ENCODE measurements around the gene MFSD8.

MFSD8 gene

DNA sequence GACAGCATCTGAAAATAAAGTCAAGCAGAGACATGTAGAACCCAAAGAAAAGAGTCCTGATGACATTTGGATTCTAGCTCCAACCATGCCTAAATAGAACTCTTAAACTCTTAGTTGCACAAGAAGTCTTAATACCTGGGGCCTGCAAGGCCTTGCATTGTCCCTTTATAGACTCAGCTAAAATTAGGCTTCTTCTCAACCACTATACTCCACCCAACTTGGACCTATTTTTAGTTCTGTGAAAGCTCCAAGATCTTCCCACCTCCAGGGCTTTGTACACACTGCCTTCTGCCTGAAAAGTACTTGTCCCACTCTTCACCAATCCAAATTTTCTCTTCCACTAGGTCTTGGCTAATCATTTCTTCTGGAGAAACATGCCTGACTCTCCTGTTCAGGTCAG, 47.8 kb downstream of the MFSD8 start:
- CTCF ChIA-PET, result interaction anchor here (0.6 kb wide), 1 partner anchor 355 kb away, joined by 5 read pairs; no protein-coding TSS in a partner anchor

GRCh38 chr4:127916512-127916911, 48.5 kb downstream of the MFSD8 start:
- ChIA-PET CTCF (no interaction called here), POLR2A (no interaction called here)
- TF ChIP-seq ZNF433 (tag by site-specific recombination; IDR thresholded peaks at IDR 0.05; ENCODE audit: low read depth) (no peak), ZNF394 (tag by site-specific recombination; IDR thresholded peaks at IDR 0.05; ENCODE audit: borderline replicate concordance) (no peak), ZNF580 (tag by site-specific recombination; IDR thresholded peaks at IDR 0.05) (no peak), ZNF654 (tag by site-specific recombination; IDR thresholded peaks at IDR 0.05; ENCODE audit: low read depth) (no peak)
- TF ChIP-seq, protein P1, sequence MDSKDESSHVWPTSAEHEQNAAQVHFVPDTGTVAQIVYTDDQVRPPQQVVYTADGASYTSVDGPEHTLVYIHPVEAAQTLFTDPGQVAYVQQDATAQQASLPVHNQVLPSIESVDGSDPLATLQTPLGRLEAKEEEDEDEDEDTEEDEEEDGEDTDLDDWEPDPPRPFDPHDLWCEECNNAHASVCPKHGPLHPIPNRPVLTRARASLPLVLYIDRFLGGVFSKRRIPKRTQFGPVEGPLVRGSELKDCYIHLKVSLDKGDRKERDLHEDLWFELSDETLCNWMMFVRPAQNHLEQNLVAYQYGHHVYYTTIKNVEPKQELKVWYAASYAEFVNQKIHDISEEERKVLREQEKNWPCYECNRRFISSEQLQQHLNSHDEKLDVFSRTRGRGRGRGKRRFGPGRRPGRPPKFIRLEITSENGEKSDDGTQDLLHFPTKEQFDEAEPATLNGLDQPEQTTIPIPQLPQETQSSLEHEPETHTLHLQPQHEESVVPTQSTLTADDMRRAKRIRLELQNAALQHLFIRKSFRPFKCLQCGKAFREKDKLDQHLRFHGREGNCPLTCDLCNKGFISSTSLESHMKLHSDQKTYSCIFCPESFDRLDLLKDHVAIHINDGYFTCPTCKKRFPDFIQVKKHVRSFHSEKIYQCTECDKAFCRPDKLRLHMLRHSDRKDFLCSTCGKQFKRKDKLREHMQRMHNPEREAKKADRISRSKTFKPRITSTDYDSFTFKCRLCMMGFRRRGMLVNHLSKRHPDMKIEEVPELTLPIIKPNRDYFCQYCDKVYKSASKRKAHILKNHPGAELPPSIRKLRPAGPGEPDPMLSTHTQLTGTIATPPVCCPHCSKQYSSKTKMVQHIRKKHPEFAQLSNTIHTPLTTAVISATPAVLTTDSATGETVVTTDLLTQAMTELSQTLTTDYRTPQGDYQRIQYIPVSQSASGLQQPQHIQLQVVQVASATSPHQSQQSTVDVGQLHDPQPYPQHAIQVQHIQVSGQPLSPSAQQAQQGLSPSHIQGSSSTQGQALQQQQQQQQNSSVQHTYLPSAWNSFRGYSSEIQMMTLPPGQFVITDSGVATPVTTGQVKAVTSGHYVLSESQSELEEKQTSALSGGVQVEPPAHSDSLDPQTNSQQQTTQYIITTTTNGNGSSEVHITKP (tag by site-specific recombination; IDR thresholded peaks at IDR 0.05), result 0 out of 2 replicates have a peak, but pooled peaks have one; percentile 27
- no peak overlapping the region for H3K4me3 ChIP-seq (ENCODE audit: low read depth, low read length)
- H3K4me1 ChIP-seq (ENCODE audit: control insufficient read depth, insufficient read depth, low read length), result no peaks in the 10 kb centered on the region
- no peaks in the 10 kb centered on the region for H3K9me3 ChIP-seq (ENCODE audit: control insufficient read depth, insufficient read depth, low read depth, low read length)
- H3K27ac ChIP-seq (ENCODE audit: extremely low read depth, low read depth, low read length), result no peak overlapping the region
- peaks cover 3 to 29% of the 10 kb centered on the region in 2 experiments; a peak in 1 of 3 replicates for H3K36me3 ChIP-seq (ENCODE audit: control insufficient read depth in 2 of 2, insufficient read depth in 1 of 2, low read length in 2 of 2)

More for the DNA sequence above, 47.8 kb downstream of the MFSD8 start:
- POLR2A ChIA-PET, result no interaction called here
- H3K4me1 ChIP-seq (ENCODE audit: control insufficient read depth, insufficient read depth, low read length), result no peaks in the 10 kb centered on the region
- TF ChIP-seq GLIS1 (tag by site-specific recombination; IDR thresholded peaks at IDR 0.05) (no peak), ZEB2 (tag by site-specific recombination; IDR thresholded peaks at IDR 0.05) (no peak), EGR2 (tag by site-specific recombination; IDR thresholded peaks at IDR 0.05; ENCODE audit: low read depth) (no peak), REPIN1 (tag by site-specific recombination; IDR thresholded peaks at IDR 0.05; ENCODE audit: low read depth) (no peak), ZNF266 (tag by site-specific recombination; IDR thresholded peaks at IDR 0.05; ENCODE audit: low read depth) (no peak), FEZF1 (tag by site-specific recombination; IDR thresholded peaks at IDR 0.05) (no peak), ZNF155 (tag by site-specific recombination; IDR thresholded peaks at IDR 0.05) (no peak), ZNF18 (tag by site-specific recombination; IDR thresholded peaks at IDR 0.05) (no peak), ZNF701 (tag by site-specific recombination; IDR thresholded peaks at IDR 0.05) (no peak), ZNF654 (tag by site-specific recombination; IDR thresholded peaks at IDR 0.05; ENCODE audit: low read depth) (no peak)
- TF ChIP-seq, protein P1 (tag by site-specific recombination; IDR thresholded peaks at IDR 0.05), result no peak
- TF ChIP-seq, protein P2, sequence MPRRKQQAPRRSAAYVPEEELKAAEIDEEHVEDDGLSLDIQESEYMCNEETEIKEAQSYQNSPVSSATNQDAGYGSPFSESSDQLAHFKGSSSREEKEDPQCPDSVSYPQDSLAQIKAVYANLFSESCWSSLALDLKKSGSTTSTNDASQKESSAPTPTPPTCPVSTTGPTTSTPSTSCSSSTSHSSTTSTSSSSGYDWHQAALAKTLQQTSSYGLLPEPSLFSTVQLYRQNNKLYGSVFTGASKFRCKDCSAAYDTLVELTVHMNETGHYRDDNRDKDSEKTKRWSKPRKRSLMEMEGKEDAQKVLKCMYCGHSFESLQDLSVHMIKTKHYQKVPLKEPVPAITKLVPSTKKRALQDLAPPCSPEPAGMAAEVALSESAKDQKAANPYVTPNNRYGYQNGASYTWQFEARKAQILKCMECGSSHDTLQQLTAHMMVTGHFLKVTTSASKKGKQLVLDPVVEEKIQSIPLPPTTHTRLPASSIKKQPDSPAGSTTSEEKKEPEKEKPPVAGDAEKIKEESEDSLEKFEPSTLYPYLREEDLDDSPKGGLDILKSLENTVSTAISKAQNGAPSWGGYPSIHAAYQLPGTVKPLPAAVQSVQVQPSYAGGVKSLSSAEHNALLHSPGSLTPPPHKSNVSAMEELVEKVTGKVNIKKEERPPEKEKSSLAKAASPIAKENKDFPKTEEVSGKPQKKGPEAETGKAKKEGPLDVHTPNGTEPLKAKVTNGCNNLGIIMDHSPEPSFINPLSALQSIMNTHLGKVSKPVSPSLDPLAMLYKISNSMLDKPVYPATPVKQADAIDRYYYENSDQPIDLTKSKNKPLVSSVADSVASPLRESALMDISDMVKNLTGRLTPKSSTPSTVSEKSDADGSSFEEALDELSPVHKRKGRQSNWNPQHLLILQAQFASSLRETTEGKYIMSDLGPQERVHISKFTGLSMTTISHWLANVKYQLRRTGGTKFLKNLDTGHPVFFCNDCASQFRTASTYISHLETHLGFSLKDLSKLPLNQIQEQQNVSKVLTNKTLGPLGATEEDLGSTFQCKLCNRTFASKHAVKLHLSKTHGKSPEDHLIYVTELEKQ (tag by site-specific recombination; IDR thresholded peaks at IDR 0.05; ENCODE audit: borderline replicate concordance), result no peak
- H3K4me3 ChIP-seq (ENCODE audit: low read depth, low read length), result no peak overlapping the region
- no peaks in the 10 kb centered on the region for H3K9me3 ChIP-seq (ENCODE audit: control insufficient read depth, insufficient read depth, low read depth, low read length)
- H3K27ac ChIP-seq (ENCODE audit: extremely low read depth, low read depth, low read length), result no peak overlapping the region
- H3K36me3 ChIP-seq (ENCODE audit: control insufficient read depth in 2 of 2, insufficient read depth in 1 of 2, low read length in 2 of 2), result peaks cover 3 to 34% of the 10 kb centered on the region in 2 experiments; a peak in 1 of 3 replicates

All from HEK293 (cell line).